GM19043 (cell line): Measurements from ENCODE around the gene TMEM91.
"Not testable (repeated sequence)": the region's sequence is repeated elsewhere in the genome, so short reads cannot be mapped to it uniquely, and the experiment has no call there.

Experiments
- ATAC-seq: cut with Tn5 transposase; IDR thresholded peaks from one replicate; pipeline ENCODE4 v1.9.1; 2021; ENCODE audit warnings: low read depth; ENCODE audit not compliant: unreplicated experiment

The TMEM91 gene

DNA sequence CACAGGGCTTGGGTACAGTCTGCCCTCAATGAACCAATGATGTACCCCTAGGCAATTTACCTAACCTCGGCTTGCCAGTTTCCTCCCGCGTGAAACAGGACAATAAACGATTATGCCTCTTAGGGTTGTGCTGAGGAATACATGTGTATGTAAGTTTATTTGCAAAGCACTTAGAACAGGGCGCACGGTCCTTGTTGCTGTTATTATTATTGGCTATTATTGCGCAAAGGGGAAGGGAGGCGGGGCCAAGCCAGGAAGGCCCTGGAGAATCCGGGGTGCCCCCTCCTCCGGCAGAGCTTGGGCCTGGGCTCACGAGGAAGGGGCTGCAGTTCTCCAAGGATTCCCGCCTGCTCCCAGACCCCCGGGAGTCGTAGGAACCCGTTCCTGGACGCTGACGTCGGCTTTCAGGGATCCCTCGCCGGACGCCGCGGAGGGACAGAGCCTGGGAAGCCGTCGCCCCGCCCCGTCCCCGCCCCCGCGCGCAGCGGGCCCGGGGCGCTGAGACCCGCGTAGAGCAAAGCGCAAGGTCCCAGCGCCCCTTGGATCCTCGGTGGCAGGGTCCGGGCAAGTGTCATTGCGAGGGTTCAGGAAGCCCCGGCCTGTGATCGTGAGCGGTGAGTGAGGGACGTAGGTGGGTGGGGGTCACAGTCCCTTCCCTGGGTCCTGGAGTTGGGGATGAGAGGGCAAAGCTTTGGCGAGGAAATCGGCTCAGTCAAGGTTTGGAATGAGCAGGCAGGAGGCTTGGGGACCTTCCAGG lies at the start of gene TMEM91:
Gene TMEM91 (plus strand): TSS at position 293 of the 757 bp plus-strand sequence. CDS start 1,777 bp downstream, outside the sequence.
- ATAC-seq, result no peak

GRCh38 chr19:41327076-41327575 lies 49.2 kb upstream of the TMEM91 start:
- ATAC-seq, result no peak

- ATAC-seq, result peak; percentile 51
Observed at GRCh38 chr19:41327576-41328156, 48.7 kb upstream of the TMEM91 start.

DNA sequence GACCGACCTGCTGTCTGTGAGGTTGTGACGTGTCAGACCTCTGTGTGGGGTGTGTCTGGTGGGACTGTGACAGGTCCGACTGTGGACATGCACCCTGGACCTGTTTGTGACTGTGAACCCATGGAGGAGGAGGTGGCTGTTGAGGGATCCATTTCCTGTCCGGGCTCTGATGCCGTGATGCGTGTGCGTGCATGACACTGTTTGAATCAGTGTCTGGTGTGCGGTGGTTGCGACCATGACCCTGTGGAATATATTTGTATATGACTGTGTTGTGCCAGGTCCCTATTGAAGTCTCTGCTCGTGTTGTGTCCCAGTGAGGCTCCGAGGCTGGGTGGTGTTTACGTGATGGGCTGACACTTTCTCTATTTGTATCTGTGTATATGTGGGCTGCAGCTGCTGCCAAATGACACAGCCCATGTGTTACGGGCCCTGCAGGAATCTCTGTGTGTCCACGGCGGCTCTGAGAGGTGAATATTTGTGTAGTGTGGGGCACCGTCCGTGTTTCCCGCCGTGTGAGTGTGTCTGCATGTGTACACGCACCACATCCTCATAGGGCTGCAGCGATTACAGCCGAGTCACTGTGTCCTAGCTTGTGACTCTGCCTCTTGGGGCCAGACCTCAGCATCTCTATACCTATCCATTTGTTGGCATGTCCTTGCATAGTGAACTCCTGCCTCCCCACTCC lies 48.0 kb upstream of the TMEM91 start:
- ATAC-seq, result no peak

- ATAC-seq, result no peak
Observed at GRCh38 chr19:41328842-41329225, 47.5 kb upstream of the TMEM91 start.

GRCh38 chr19:41330481-41330880 lies 45.9 kb upstream of the TMEM91 start:
- no peak for ATAC-seq

GRCh38 chr19:41330946-41331678 lies 45.2 kb upstream of the TMEM91 start:
- no peak for ATAC-seq

DNA sequence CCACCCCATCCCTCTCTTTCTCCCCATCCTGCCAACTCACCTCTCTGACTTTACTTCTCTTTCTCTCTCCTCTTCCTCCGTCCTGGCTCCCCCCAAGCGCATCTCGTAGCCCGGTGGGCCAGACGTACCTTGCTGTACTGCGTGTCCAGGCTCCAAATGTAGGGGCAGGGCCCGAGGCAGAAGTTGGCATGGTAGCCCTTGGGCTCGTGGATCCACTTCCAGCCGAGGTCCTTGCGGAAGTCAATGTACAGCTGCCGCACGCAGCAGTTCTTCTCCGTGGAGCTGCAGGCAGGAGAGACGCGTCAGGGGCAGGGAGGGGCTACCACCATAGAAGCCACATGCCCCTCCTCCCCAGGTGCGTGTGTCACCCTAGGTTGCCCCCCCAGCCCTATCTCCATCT lies 44.3 kb upstream of the TMEM91 start:
- ATAC-seq, result no peak

GRCh38 chr19:41332468-41332867 lies 43.9 kb upstream of the TMEM91 start:
- ATAC-seq, result no peak

DNA sequence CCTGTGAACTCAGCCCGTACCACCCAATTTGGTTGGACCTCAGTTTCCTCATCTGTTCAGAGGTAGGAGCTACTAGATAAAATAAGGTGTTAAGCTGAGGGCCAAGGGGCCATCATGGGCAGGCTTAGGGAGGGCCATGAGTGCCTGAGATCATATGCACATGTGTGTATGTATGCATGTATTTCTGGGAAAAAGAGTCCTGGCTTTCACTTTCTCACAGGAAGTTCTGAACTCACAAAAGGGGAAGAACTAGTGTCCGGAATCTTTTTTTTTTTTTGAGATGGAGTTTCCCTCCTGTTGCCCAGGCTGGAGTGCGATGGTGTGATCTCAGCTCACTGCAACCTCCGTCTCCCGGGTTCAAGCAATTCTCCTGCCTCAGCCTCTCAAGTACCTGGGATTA lies 41.5 kb upstream of the TMEM91 start:
- ATAC-seq, result no peak

DNA sequence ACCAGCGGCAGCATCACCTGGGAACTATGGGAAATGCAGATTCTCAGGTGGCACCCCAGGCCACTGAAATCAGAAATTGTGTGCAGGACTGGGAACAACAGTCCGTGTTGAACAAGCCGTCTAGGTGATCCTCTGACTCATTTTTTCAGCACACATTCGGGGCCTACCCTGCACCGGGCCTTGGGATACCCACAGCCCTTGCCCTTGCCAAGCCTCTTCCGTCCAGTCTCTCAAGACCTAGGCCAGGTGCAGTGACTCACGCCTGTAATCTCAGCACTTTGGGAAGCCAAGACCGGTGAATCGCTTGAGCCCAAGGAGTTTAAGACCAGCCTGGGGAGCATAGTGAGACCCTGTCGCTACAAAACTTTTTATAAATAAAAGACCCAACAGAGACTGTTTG lies 40.9 kb upstream of the TMEM91 start:
- no peak for ATAC-seq

DNA sequence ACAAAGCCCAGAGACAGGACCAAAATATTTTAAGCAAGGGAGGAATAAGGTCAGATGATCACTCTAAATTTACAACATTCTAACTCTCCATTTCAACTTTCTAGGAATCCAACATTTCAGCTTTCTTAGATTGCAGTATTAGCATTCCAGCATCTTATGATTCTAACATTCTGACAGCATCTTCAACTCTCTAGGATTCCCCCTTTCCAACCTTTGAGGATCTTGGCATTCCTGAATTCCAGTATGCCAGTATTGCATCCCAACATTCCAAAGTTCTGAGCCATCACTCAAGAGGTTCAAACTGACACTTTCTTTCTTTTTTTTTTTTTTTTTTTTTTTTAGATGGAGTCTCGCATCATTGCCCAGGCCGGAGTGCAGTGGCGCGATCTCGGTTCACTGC lies 36.4 kb upstream of the TMEM91 start:
- ATAC-seq, result no peak

DNA sequence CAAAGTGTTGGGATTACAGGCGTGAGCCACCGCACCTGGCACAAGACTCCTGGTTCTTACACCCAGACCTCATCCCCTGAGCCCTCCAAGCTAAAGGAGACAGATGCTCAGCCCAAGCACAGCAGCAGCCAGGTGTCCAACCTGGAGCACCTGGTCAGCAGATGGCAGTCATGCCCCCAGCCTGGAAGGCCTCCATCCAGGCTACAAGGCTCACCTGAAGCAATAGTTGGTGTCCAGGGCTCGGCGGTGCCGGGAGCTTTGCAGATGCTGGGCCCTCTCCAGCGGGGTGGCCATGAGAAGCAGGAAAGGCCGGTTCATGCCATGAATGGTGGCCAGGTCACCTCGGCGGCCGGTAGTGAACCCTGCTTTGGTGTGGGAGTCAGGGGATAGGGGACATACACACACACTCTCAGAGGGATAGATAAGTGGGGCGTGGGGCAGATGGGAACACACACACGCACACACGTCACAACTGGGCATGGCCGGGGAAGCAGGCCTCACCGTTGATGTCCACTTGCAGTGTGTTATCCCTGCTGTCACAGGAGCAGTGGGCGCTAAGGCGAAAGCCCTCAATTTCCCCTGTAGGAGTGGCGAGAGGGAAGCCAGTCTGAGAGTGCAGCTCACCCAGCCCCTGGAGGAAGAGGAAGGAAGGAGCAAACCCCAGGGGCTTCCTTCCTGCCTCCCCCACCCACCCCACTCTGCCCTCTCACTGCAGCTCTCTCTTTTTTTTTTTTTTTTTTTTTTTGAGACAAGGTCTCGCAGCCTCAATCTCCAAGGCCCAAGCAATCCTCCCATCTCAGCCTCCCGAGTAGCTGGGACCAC lies 34.5 kb upstream of the TMEM91 start:
- ATAC-seq, result no peak

DNA sequence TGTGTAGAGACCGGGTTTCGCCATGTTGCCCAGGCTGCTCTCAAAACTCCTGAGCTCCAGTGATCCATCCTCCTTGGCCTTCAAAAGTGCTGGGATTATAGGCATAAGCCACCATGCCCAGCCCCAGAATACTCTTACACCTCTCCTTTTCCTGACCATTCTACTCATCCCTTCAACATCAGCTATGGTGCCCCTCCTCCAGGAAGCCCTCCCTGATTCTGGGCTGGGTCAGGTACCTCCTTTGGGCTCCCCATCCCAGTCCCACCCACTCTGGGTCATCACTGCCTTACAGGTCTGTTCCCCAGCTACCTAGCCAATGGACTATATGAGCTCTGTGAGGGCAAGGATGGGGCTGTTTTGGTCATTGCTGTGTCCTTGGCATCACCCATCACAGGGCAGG lies 32.2 kb upstream of the TMEM91 start:
- no peak for ATAC-seq

DNA sequence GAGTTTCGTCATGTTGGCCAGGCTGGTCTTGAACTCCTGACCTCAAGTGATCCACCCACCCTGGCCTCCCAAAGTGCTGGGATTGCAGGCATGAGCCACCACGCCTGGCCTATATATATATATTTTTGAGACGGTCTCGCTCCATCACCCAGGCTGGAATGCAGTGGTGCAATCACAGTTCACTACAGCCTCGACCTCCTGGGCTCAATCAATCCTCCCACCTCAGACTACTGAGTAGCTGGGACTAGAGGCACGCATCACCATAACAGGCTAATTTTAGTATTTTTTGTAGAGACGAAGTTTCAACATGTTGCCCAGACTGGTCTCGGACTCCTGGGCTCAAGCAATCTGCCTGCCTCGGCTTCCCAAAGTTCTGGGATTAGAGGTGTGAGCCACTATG lies 29.4 kb upstream of the TMEM91 start:
- not testable (repeated sequence) for ATAC-seq

- ATAC-seq, result no peak
Observed at GRCh38 chr19:41350735-41351338, 25.5 kb upstream of the TMEM91 start.

DNA sequence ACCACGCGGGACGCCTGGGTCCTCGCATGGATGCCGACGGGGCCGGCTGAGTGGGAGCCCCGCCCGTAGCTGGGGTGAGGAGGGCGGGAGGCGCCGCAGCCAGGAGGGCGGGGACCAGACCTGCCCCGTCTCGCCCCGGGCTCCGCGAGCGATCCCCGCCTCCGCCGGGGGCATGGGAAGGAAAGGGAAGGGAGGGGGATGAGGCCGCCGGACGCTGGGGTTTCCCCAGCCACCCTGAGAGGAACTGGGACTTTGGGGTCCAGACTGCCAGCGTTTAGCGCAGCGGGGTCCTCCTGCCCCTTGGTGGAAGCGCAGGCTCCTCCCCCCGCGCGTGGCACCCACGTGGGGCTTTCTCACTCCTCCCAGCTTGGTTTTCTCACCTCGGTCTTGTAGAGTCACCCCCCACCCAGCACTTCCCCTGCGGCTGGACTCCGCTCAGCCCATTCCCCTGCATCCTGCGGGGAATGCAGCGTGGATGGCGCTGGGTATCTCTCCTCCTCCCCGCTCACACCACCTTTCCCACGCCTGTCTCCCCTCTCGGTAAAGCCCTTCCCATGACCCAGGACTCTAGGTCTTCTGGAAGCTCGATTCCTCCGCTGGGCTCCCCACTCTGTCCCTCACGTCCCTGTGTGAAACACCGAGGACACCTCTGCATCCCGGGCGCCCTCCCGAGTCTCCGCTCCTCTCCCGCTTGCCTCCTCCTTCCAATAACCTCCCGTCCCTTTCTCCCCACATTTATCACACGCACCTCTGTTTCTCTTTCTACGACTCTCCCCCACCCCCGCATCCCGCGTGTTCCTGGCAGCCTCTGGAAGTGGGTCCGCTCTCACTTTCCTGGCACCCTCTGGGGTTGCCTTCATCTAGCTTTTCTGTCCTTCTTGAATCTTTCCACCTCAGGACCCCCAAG lies 24.7 kb upstream of the TMEM91 start:
- ATAC-seq, result no peak

GRCh38 chr19:41352279-41352608 lies 24.1 kb upstream of the TMEM91 start:
- no peak for ATAC-seq
